Left ventricle myocardium superior (tissue), 1 donor: Measurements from ENCODE around the gene SPTY2D1. TPM values are rescaled to one million over a fixed set of nuclear protein-coding genes. Genes with fewer than 3 reads are reported as not detected.

Source experiments
- ATAC-seq: fragments of 200-7000 bp; cut with Tn5 transposase; one replicate; pipeline ENCODE4 v1.9.1; 2020; ENCODE audit warnings: mild to moderate bottlenecking, moderate library complexity
- DNase-seq: peaks from one replicate; pipeline ENCODE4 v3.0.0-alpha.2; 2020
- intact Hi-C: fragments of 100-400 bp; cut with micrococcal nuclease; formaldehyde crosslinking; loops from one replicate; pipeline ENCODE4 v1.11.0; 2022
- total RNA-seq: library from RNA; stranded (reverse); fragmentation: NEBNext Ultra II Directional; extraction: Animal tissue kit (Norgen Biotek cat#: 25700); gene quantifications from one replicate; pipeline ENCODE4 v1.2.1, GENCODE V29; 2021
- donor health status: DM: no; HTN: yes; CAD: no; lungs with severe emphysema.

Gene SPTY2D1
- total RNA-seq, 1 donor from 2014 or later, result 9.4 TPM

DNA sequence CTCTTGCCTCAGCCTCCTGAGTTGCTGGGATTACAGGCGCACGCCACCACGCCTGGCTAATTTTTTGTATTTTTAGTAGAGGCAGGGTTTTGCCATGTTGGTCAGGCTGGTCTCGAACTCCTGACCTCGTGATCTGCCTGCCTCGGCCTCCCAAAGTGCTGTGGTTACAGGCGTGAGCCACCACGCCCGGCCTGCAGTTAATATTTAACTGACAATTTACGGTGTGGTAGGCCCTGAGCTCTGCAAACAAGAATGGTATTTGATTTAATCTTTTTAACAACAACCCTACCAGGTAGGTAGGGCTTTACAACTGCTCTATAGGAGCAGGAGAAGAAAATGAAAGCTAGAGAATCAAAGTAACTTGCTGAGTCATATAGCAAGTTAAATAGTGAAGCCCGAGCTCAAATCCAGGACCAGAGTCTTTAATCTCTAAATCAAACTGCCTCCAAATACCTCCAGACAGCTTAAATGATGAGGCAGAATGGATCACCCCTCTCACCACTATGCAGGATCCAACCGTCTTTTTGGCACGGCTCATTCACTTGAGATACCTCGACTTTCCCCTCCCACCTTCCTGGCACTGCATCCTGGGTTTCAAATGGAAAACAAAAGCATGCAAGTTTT lies 55.1 kb downstream of the SPTY2D1 start:
- intact Hi-C loops, result no loop called here
- ATAC-seq (no peak), DNase-seq (no peak)

DNA sequence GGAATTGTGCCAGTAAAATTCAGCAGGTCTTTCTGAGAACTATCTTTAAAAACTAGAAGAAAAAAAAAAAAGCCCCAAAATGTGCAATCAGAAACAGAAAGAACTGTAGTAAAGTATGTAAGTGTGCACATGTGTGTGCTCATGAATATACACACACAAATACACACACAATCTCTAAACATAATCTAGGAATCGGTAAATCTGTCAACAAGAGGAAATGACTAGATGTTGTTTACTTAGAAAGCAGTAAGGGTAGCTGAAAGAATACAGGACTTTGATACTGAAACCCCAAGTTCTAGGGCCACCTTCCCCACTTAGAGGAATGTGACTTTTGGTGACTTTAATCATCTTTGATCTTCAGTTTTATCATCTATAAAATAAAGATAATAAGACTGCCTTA lies 58.8 kb downstream of the SPTY2D1 start:
- intact Hi-C loops, result no loop called here
- no peak for DNase-seq
- no peak for ATAC-seq

DNA sequence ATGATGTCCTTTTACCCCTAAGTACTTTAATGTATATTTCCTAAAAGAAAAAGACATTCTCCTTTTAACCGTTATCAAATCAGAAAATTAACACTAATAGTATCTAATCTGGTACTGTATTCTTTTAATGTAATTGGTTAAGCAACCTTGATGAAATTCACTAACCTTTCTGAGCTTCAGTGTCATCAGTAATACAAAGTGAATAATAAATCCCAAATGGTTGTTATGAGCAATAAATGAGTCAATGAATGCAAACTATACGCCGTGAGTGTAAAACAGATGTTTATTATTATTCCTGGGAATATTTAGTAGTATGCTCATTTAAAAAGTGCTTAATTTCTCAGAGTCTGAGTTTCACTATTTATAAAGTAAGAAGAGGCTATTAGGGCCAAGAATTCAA lies 67.1 kb downstream of the SPTY2D1 start:
- DNase-seq (no peak), ATAC-seq (no peak)
- intact Hi-C loops, result no loop called here

DNA sequence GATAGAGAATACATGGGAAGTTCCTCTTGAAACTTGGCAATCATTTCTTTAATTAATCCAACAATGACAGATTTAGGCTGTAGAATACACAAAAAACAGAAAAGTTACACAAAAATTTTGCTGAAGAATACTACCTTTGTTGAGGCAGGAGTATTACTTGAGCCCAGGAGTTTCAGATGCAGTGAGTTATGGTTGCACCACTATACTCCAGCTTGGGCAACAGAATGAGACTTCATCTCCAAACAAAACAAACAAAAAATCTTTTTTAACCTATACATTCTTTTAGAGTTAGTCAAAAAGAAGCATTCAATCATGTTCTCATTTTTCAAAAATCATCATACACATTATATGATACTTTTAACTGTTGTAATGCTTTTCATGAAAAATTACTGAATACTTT lies 67.7 kb downstream of the SPTY2D1 start:
- no peak for ATAC-seq
- intact Hi-C loops, result no loop called here

DNA sequence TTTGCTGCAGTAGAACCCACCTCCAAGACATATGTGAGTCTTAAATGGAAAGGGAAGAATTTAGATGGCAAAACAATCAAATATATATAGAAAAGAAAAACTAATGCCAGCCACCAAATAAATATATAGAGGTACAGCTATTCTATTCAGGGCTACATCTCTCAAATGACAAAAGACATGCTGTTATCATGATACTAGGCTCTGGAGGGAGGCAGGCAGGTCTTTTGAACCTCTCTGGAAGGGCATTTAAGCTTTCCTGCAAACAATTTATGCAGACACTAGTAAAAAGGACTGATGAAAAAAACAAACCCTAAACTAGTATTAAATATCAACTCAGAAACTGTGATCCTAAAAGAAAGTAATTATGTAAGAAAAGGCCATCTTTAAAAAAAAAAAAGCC lies 70.0 kb downstream of the SPTY2D1 start:
- DNase-seq (no peak), ATAC-seq (no peak)
- intact Hi-C loops, result no loop called here

More for the DNA sequence above, 67.7 kb downstream of the SPTY2D1 start:
- no peak for DNase-seq

DNA sequence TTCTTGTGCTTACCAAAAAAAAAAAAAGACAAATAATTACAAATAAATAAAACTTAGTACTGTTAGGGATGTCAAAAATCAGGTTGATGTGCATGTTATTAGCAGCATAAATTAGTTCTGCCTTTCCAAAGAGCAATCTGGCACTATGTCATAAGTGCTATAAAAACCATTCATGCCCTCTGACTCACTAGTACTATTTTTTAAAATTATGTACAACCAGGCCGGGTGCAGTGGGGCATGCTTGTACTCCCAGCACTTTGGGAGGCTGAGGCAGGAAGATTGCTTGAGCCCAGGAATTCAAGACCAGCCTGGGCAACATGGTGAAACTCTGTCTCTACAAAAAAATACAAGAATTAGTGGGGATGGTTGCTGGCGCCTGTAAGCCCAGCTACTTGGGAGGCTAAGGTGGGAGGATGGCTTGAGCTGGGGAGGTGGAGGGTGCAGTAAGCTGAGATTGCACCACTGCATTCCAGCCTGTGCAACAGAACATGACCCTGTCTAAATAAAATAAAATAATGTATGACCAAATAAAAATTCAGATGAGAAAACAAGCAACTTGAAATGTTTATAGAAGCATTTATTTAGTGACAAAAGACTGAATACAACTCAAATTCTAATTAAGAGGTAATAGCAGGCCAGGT lies 70.9 kb downstream of the SPTY2D1 start:
- intact Hi-C loops, result no loop called here
- no peak for ATAC-seq
- no peak for DNase-seq

Other genes starting within 250 kb of the SPTY2D1 start
- 332 TPM for gene LDHA, start 239.8 kb downstream of the SPTY2D1 start, total RNA-seq
- gene LDHC, start 222.0 kb downstream of the SPTY2D1 start, total RNA-seq, result not detected
- not detected for gene LDHAL6A, start 178.5 kb downstream of the SPTY2D1 start, total RNA-seq
- gene TSG101, start 107.4 kb downstream of the SPTY2D1 start, total RNA-seq, result 63.3 TPM
- gene UEVLD, start 45.6 kb downstream of the SPTY2D1 start, total RNA-seq, result 18.5 TPM
- gene MISFA, start 34.6 kb downstream of the SPTY2D1 start, total RNA-seq, result 10.3 TPM
- gene TMEM86A, start 64.4 kb upstream of the SPTY2D1 start, total RNA-seq, result 4.5 TPM
- gene IGSF22, start 91.8 kb upstream of the SPTY2D1 start, total RNA-seq, result 0.94 TPM
- 1.2 TPM for gene PTPN5, start 157.5 kb upstream of the SPTY2D1 start, total RNA-seq